HL-60/S4 (cell line): ENCODE results near the gene FAM227A.

Experiments used
- in situ Hi-C: fragments of 300-500 bp; cut with MboI; formaldehyde crosslinking; loops from 2 replicates; pipeline ENCODE4 v1.14.3; 2022; ENCODE audit warnings: low sequenced_read_pairs

The FAM227A gene

DNA sequence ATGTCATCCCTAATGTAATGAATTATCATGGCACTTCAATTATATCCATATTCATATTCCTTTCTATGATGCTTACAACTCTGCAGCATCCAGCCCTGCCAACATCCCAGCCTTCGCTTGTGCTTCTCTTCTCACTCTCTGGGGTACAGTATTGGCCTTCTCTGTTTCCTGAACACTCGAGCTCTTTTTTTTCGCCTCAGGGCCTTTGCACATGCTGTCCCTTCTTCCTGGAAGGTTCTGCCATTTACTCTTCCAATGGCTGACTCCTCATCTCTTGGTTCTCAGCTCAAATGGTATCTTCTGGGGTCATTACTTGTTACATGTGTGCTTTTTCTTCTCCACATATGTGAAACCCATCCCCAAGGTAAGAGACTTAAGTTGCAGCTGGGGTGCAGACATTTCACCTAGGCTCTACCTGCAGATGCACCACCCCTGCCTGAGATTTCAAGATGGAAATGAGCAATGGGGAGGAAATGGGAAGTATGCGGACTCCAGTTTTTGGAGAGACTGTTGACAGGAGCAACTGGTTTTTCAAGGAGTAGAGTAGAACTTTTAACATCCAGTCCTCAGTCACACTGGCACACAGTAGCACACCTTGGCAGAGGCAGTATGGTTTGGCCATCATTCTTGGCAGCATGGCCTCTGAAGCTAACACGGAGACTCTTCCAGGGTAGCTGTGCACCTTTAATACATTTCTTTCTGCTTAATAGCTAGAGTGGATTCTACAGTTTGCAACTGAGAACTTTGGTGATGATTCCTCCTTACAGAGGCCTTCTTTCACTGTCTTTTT, 43.8 kb downstream of the FAM227A start:
- in situ Hi-C loops: no loop called here

- in situ Hi-C loops: no loop called here
These were observed 44.6 kb downstream of the FAM227A start for GRCh38 chr22:38611559-38611958.

DNA sequence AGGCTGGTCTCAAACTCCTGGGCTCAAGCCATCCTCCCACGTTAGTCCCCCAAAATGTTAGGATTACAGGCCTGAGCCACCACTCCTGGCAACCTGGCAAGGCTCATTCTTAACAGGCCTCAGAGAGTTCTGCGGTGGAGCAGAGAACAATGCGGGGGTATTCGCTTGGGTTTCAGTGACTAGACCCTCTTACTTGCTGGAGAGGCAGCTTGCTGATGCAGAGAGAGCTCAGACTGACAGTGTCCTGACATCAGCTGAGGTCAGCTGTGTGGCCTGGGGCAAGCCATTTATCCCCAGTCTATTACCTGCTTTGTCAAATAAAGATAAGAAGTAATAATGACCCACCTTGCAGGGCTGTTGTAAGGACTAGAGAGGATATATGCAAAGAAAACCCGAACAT, 46.0 kb downstream of the FAM227A start:
- in situ Hi-C loops: no loop called here

DNA sequence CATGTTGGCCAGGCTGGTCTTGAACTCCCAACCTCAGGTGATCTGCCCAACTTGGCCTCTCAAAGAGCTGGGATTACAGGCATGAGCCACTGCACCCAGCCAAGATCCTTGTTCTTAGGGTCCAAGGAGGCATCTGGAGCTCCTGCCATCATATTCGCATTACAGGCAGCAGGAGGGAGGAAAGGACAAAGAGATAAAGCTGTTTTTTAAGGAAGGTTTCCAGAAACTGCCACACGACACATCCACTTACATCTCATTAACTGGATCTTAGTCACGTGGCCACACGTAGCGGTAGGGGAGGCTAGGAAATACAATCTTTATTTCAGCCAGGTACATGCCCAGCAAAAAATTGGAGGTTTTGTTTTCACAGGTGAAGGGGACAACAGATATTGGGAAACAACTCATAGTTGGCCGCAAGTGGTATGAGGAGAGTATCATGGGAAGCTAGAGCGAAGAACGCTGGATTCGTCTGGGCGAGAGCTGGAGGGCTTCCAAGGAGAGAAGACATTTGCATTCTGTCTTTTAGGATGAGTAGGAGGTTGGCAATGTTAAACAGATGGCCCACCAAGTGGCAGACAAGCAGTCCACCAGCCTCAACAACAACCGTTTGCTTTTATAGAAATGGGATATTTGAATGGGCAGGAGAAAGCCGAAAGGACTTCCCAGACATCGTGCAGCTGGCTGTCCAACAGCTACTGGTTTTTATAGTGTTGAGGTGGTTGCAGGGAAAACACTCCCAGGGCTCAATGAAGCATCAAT, 47.0 kb downstream of the FAM227A start:
- in situ Hi-C loops: no loop called here

DNA sequence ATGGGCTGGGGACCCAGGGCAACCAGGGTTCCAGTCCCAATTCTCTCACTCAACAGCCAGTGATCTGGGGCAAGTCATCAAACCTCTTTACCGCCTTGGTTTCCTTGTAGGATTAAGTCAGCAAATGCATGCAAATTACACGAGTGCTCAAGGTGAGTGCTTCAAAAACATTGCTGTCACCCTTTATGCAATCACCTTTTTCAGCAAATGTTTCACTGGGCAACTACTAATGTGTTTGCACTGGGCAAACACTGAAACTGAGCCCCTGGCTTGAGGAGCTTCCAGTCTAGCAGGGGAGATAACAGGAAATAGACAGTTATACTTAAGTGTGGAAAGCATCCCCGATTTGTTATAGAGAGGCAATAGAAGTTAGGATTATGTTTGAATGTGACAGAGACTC, 48.5 kb downstream of the FAM227A start:
- in situ Hi-C loops: no loop called here

DNA sequence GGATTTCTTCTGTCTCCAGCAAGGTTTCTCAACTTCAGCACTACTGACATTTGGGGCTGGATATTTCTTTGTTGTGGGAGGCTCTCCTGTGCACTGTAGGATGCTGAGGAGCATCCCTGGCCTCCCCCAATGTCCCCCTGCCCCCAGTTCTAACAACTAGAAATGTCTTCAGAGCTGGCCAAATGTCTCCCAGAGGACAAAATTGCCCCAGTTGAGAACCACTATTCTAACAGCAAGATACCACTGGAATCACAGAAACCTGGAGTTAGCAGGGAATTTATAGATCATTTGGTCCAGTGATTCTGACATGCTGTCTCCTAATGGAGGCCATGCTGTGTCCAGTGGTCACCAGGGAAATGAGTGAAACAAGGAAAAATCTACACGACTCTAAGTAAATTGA, 54.0 kb downstream of the FAM227A start:
- in situ Hi-C loops: no loop called here

DNA sequence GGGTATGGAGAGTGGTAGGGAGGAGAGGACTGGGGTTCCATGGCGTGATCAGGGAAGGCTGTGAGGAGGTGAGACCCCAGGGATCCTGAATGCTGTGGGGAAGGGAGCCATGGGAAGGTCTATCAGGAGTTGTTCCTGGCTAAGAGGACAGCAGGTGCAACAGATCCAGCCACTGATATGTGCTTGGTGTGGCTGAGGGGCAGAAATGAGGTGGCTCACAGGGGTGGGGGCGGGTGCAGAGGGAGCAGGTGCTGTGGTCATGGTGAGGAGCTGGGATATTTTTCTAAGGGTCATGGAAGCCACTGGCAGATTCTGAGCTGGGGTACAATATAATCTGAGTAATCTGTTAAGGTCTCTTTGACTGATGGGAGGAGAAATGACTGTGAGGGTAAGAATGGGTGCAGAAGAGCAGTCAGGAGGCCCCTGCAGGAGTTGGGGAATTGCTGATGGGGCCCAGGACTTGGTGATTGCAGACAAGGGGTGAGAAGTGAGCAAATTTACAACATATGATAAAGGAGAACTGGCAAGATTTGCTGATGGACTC, 54.9 kb downstream of the FAM227A start:
- in situ Hi-C loops: no loop called here

- in situ Hi-C loops: loop anchor here (25.0 kb wide), 1 partner anchor 537 kb away; the partner anchor contains the start of gene PICK1
These were observed 56.7 kb downstream of the FAM227A start for GRCh38 chr22:38599466-38599865.

DNA sequence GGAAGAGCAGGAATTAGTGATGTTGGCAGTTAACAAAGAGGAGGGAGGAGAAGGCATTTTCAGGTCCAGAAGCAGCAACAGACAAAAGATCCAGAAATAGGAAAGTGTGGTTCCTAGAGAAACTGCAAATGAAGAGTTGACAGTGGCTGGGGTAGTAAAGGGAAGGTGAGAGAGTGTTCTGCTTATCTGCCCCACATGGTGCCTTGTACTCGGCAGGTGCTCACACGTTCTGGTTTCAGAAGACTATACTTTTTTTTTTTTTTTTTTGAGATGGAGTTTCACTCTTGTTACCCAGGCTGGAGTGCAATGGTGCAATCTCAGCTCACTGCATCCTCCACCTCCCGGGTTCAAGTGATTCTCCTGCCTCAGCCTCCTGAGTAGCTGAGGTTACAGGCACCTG, 73.3 kb downstream of the FAM227A start:
- in situ Hi-C loops: loop anchor here (25.0 kb wide), 1 partner anchor 521 kb away; the partner anchor contains the start of gene PICK1

DNA sequence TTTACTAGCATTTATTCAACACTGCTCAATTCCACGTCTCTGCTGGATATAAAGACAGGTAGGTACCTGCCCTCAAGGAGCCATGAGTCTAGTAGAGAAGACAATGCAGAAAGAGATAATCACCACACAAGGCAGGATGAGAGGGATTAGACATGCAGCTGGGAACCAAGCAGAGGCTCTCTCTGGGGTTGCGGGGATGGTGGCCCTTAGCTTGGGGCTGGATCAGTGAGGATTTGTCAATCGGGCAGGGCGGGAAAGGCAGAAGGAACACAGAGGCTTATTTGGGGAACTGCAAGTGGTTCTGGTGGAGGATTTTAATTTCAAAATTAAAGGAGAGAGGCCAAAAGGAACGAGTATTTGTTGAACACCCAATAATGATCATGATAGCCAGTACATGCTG, 77.7 kb downstream of the FAM227A start:
- in situ Hi-C loops: loop anchor here (25.0 kb wide), 1 partner anchor 516 kb away; the partner anchor contains the start of gene PICK1

DNA sequence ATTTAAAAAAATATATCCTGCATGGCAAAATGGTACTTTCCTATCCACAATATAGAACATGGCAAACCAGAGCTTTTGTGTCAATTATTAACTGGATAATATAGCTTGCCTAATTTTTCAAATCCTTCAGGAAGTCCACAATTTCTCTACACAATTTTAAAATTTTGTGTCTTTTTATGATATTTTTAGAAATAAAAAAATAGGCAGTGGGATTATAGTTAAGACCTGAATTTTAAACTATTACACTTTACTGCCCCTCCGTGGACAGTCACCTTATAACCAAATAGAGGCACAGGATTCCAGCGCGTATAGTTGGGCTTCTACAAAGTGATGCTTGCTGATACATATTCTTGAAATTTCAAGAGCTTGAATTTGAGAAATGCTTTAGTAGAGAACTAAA, 84.1 kb downstream of the FAM227A start:
- in situ Hi-C loops: no loop called here

DNA sequence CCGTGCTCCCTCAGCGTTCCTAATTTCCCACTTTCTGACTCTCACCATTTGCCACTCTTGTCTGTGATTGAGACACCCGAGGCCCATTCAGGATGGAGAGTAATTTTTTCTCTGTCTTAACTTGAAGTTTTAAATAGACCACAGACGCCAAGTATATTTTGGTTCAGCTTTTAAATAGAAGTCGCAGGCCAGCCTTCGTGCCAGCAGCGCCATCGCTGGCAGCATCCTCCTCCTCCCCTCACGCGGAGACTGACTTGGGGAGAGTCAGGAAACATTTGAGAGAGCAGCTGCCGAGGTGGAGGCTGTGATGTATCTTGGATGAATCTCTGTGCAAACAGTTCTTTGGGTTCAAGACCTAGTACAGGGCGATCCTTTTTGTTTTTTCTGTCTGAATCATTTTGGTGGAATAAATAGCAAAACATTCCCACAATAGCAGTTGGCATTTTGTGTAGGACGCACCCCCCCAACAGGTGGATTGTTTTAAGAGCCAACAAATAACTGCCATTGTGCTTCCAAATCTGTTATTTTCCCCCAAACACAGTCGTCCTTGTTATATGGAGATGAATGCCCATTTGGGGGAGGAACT, 85.3 kb downstream of the FAM227A start:
- in situ Hi-C loops: no loop called here

GRCh38 chr22:38569972-38570778, 86.0 kb downstream of the FAM227A start, which contains the start of gene DMC1:
Gene DMC1 (minus strand): TSS chr22:38570183. CDS start chr22:38568256, 1,927 bp downstream.
- in situ Hi-C loops: no loop called here

- in situ Hi-C loops: no loop called here
These were observed 86.8 kb downstream of the FAM227A start for GRCh38 chr22:38569181-38569971.

DNA sequence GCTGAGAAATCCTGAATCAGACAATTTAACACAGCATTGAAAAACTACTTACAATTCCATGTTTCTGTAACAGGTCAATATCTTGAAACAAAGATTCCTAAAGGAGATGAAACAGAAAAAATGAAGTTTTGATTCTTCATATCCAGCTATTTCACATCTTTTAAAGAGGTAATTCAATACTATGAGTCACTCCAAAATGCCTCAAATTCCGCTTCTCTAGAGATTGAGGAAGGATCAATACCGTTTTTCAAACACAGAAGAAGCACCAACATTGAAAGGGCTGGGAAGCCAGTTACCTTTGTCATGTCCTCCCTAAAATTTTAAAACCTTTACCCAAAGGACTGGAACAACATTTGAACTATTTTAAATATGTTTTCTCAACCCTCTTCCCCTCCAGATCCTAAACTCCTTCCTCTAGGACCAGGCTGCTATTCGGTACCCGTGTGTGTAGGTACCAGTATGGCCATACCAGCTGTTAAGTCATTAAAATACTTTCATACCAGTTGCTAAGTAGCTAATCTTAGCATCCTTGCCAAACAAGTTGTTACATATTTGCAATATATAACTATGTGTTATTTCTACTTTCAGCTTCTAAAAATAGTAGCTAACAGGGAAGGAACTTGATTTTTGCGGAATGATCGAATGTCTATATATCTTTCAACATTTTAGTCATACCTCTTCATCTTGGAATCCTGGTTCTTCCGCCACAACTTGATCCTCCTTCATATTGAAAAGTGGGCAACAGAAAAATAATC, 88.5 kb downstream of the FAM227A start:
- in situ Hi-C loops: no loop called here

- in situ Hi-C loops: no loop called here
These were observed 89.3 kb downstream of the FAM227A start for GRCh38 chr22:38566726-38567504.

- in situ Hi-C loops: no loop called here
These were observed 90.8 kb downstream of the FAM227A start for GRCh38 chr22:38565441-38565840.

DNA sequence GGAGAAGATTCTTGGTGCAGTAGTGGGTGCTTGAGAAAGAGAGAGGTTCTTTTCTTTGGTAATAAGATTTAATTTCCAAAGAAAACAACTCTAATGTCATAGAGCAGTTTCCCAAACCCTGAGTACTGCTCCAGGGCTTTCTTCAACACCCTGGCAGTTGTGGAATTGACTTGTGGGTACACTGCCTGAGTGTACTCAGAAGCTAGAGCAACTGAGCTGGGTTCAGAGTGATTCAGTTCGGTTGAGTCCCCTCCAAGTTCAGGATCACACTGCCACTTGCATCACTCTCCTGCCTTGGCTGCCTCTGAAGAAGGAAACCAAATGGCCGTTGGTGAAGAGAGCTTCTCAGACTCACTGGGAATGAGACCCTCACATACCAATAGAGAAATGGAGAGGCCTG, 91.5 kb downstream of the FAM227A start:
- in situ Hi-C loops: no loop called here
